GM12878 (cell line): Measurements from ENCODE around the gene E2F2. TPM values are rescaled to one million over a fixed set of nuclear protein-coding genes. Genes with fewer than 3 reads are reported as not detected.
A peak's percentile ranks its signal among the peaks of the same experiment; 100 is the strongest.

ENCODE experiments used
- ATAC-seq: fragments of 200-7000 bp; cut with Tn5 transposase; 3 replicates; pipeline ENCODE4 v1.9.1; 2020; ENCODE audit warnings: mild to moderate bottlenecking, moderate library complexity
- BruUV-seq: library from RNA; stranded (reverse); fragments of 400-500 nt; replicated peaks from 2 replicates; lab custom pipeline; 2021; lab: Mats Ljungman, UMichigan
- CTCF ChIA-PET: fragments of 300-600 bp; sonication (Branson Sonifier 250); formaldehyde crosslinking; extraction: SDS; loops from one replicate; lab custom pipeline; 2021; ENCODE audit warnings: inconsistent platforms; lab: Yijun Ruan, JAX
- POLR2A ChIA-PET: fragments of 350-600 bp; formaldehyde crosslinking; extraction: SDS; loops from one replicate; lab custom pipeline; 2021; ENCODE audit warnings: inconsistent platforms; lab: Charles Lee
- RAD21 ChIA-PET: fragments of 300-600 bp; sonication (Branson Sonifier 250); formaldehyde crosslinking; loops from one replicate; lab custom pipeline; 2023; ENCODE audit warnings: antibody characterized with exemption; ENCODE audit not compliant: unreplicated experiment; lab: Charles Lee
- SMC1A ChIA-PET: fragments of 300-600 bp; sonication (Branson Sonifier 250); formaldehyde crosslinking; loops from one replicate; lab custom pipeline; 2023; ENCODE audit not compliant: unreplicated experiment, uncharacterized antibody; lab: Charles Lee
- DNase-seq: peaks from one replicate; pipeline ENCODE4 v3.0.0-alpha.2; 2011; ENCODE audit warnings: low read depth, low spot score
- FAIRE-seq: peaks from 3 replicates; lab custom pipeline; 2011; peaks lifted over from hg19 to GRCh38; lab: Jason Lieb, UNC
- H2AFZ ChIP-seq: 2 replicates; pipeline ENCODE4 v1.6.0; 2011; ENCODE audit warnings: low read depth, low read length, control low read depth; ENCODE audit not compliant: control insufficient read depth
- H3K27ac ChIP-seq: 2 replicates; pipeline ENCODE4 v1.5.1; 2011; ENCODE audit warnings: control low read depth; ENCODE audit not compliant: control insufficient read depth, insufficient read depth
- H3K27me3 ChIP-seq, 2 experiments: replicated peaks in 1 of 2; 2 replicates each; pipeline versions ENCODE4 v1.6.0 to v1.6.1; 2011; ENCODE audit warnings: low read length in 1 of 2; ENCODE audit not compliant: control insufficient read depth in 2 of 2, insufficient read depth in 2 of 2
- H3K36me3 ChIP-seq, 2 experiments: 2 replicates each; pipeline ENCODE4 v1.5.1; 2011; ENCODE audit warnings: low read length in 1 of 2; ENCODE audit not compliant: control insufficient read depth in 2 of 2, insufficient read depth in 2 of 2
- H3K4me1 ChIP-seq: 2 replicates; pipeline ENCODE4 v1.6.1; 2011; ENCODE audit warnings: mild to moderate bottlenecking, low read length, moderate library complexity, mixed read lengths; ENCODE audit not compliant: control insufficient read depth, insufficient read depth
- H3K4me2 ChIP-seq: 2 replicates; pipeline ENCODE4 v1.6.0; 2011; ENCODE audit warnings: control low read depth; ENCODE audit not compliant: control insufficient read depth, insufficient read depth
- H3K4me3 ChIP-seq: fragments of 200-600 bp; sonication (generic); 2 replicates; pipeline ENCODE4 v1.5.1; 2016
- H3K79me2 ChIP-seq: 2 replicates; pipeline ENCODE4 v1.6.0; 2011; ENCODE audit warnings: low read length; ENCODE audit not compliant: control insufficient read depth, insufficient read depth
- H3K9ac ChIP-seq: 2 replicates; pipeline ENCODE4 v1.8.0; 2011; ENCODE audit warnings: low read length, control low read depth, mixed read lengths; ENCODE audit not compliant: control insufficient read depth, insufficient read depth
- H3K9me3 ChIP-seq: replicated peaks from 3 replicates; pipeline ENCODE4 v1.5.1; 2011; ENCODE audit warnings: mild to moderate bottlenecking, low read length; ENCODE audit not compliant: control insufficient read depth, insufficient read depth
- H4K20me1 ChIP-seq: 2 replicates; pipeline ENCODE4 v1.6.0; 2011; ENCODE audit not compliant: control insufficient read depth, insufficient read depth
- BCL3 ChIP-seq: IDR thresholded peaks from 2 replicates; pipeline ENCODE4 v1.6.1; 2011; ENCODE audit warnings: borderline replicate concordance, low read depth, mild to moderate bottlenecking, moderate library complexity, low read length; ENCODE audit not compliant: insufficient read depth, poor library complexity, severe bottlenecking
- BHLHE40 ChIP-seq, 2 experiments: fragments of 450-650 bp in 1 of 2; IDR thresholded peaks; 2 replicates each; pipeline ENCODE4 v1.6.1; 2011 to 2017; ENCODE audit warnings: low read depth in 2 of 2, borderline replicate concordance in 1 of 2, improper control_type of control experiment in 1 of 2, low read length in 1 of 2, mild to moderate bottlenecking in 1 of 2
- E2F4 ChIP-seq: IDR thresholded peaks from 2 replicates; pipeline ENCODE4 v1.6.1; 2012; ENCODE audit warnings: low read depth, low read length, improper control_type of control experiment
- EED ChIP-seq: sonication (generic); IDR thresholded peaks from 2 replicates; pipeline ENCODE4 v1.6.1; 2016; ENCODE audit warnings: antibody characterized with exemption, low read depth
- ESRRA ChIP-seq: IDR thresholded peaks from 2 replicates; pipeline ENCODE4 v1.6.1; 2012; ENCODE audit warnings: mild to moderate bottlenecking, low read length, improper control_type of control experiment
- IKZF1 ChIP-seq: fragments of 450-650 bp; conservative IDR thresholded peaks from 2 replicates; pipeline ENCODE4 v1.6.1; 2017; ENCODE audit warnings: antibody characterized with exemption, mild to moderate bottlenecking
- IKZF2 ChIP-seq, 2 experiments: fragments of 450-650 bp; IDR thresholded peaks; 2 replicates each; pipeline ENCODE4 v1.6.1; 2017; ENCODE audit warnings: mild to moderate bottlenecking in 2 of 2, moderate library complexity in 2 of 2
- MEF2A ChIP-seq: IDR thresholded peaks from 2 replicates; pipeline ENCODE4 v1.6.1; 2011; ENCODE audit warnings: low read depth, mild to moderate bottlenecking, low read length, moderate library complexity; ENCODE audit not compliant: insufficient read depth
- NFXL1 ChIP-seq: fragments of 450-650 bp; IDR thresholded peaks from 2 replicates; pipeline ENCODE4 v1.6.1; 2017; ENCODE audit warnings: antibody characterized with exemption, mild to moderate bottlenecking, borderline replicate concordance
- NFYA ChIP-seq: IDR thresholded peaks from 2 replicates; pipeline ENCODE4 v1.6.1; 2011; ENCODE audit warnings: low read depth, mild to moderate bottlenecking, low read length, improper control_type of control experiment, borderline replicate concordance
- NKRF ChIP-seq: fragments of 450-650 bp; conservative IDR thresholded peaks from 2 replicates; pipeline ENCODE4 v1.6.1; 2017; ENCODE audit warnings: mild to moderate bottlenecking, moderate library complexity
- PML ChIP-seq: IDR thresholded peaks from 2 replicates; pipeline ENCODE4 v1.6.1; 2012; ENCODE audit warnings: low read length, inconsistent platforms
- POLR2AphosphoS2 ChIP-seq: IDR thresholded peaks from 2 replicates; pipeline ENCODE4 v1.6.1; 2011; ENCODE audit warnings: low read depth, mild to moderate bottlenecking, low read length, improper control_type of control experiment, moderate library complexity
- POLR2AphosphoS5 ChIP-seq: IDR thresholded peaks from 2 replicates; pipeline ENCODE4 v1.6.1; 2011; ENCODE audit warnings: mild to moderate bottlenecking, low read length, inconsistent platforms
- POU2F2 ChIP-seq: IDR thresholded peaks from 3 replicates; pipeline ENCODE4 v1.6.1; 2011; ENCODE audit warnings: low read depth, mild to moderate bottlenecking, low read length, borderline replicate concordance
- RB1 ChIP-seq: fragments of 450-650 bp; formaldehyde crosslinking; IDR thresholded peaks from 2 replicates; pipeline ENCODE4 v1.6.1; 2017; ENCODE audit warnings: mild to moderate bottlenecking, borderline replicate concordance
- SPI1 ChIP-seq: IDR thresholded peaks from 2 replicates; pipeline ENCODE4 v1.6.1; 2011; ENCODE audit warnings: low read depth, mild to moderate bottlenecking, low read length, moderate library complexity, borderline replicate concordance; ENCODE audit not compliant: insufficient read depth
- YY1 ChIP-seq: IDR thresholded peaks from 2 replicates; pipeline ENCODE4 v1.6.1; 2011; ENCODE audit warnings: low read depth, mild to moderate bottlenecking, low read length
- WGBS: methylation state at CpG from one replicate; pipeline ENCODE4 v1.1.6; 2016; ENCODE audit warnings: low lambda C conversion rate; ENCODE audit not compliant: insufficient replicate concordance, insufficient coverage; ENCODE audit errors: missing lambda C conversion rate; 5-methylcytosine and 5-hydroxymethylcytosine counted together
- in situ Hi-C: fragments of 300-500 bp; cut with MboI; formaldehyde crosslinking; loops from 9 replicates; pipeline ENCODE4 v1.14.3; 2018; ENCODE audit warnings: mixed read lengths
- intact Hi-C: fragments of 100-400 bp; cut with micrococcal nuclease; formaldehyde crosslinking; loops from one replicate; pipeline ENCODE4 v1.14.2; 2022; ENCODE audit not compliant: unreplicated experiment
- polyA plus RNA-seq, 11 experiments: library from polyadenylated mRNA; depleted of rRNA in 4 of 11; unstranded in 6 of 11; stranded (reverse) in 5 of 11; fragments of >200 nt; fragmentation: Nextera tagmentation in 4 of 11; fragmentation: Illumina TruSeq in 1 of 11; extraction: Ambion mirVana in 4 of 11; extraction: Trizol in 1 of 11; gene quantifications; 1 replicate in 1 of 11; 2 replicates in 10 of 11; pipeline versions ENCODE4 v1.2.1 to v1.2.3, GENCODE V29; 2011 to 2016; ENCODE audit warnings: inconsistent platforms in 2 of 11, missing spikeins in 2 of 11, low read depth in 1 of 11
- total RNA-seq, 4 experiments: library from RNA; depleted of rRNA in 3 of 4; stranded (reverse); fragments of >200 nt in 3 of 4; fragmentation: Illumina TruSeq in 1 of 4; extraction: Trizol in 1 of 4; gene quantifications; 2 replicates each; pipeline versions ENCODE4 v1.2.1 to v1.2.3, GENCODE V29; 2013 to 2021

Gene E2F2
- total and polyA plus RNA-seq, 10 of the 15 experiments (the other 5 are each of a cell fraction or from before 2014, with no cell fraction given): 3.8 to 27.2 (median 14.6) TPM

GRCh38 chr1:23559136-23559984 is 28.3 kb upstream of the E2F2 start, which contains the start of gene ID3:
Gene ID3 (minus strand): TSS chr1:23559501. CDS start chr1:23559426, 75 bp downstream.
- RAD21 ChIA-PET: interaction anchor here (1.2 to 21.6 kb wide), 9 partner anchors 10 to 77 kb away, joined by 4 to 561 read pairs (median 9); no protein-coding TSS in a partner anchor
- in situ Hi-C loops (no loop called here), intact Hi-C loops (loop anchor here (1.0 to 5.0 kb wide), 3 partner anchors 15 to 41 kb away; no protein-coding TSS in a partner anchor)
- Histone ChIP-seq H4K20me1 (no peaks in the 10 kb centered on the region), H3K4me1 (peaks cover 46% of the 10 kb centered on the region), H2AFZ (peak within 1 kb of the TSS; percentile 12), H3K79me2 (peaks cover 19% of the 10 kb centered on the region), H3K27ac (peak within 1 kb of the TSS; percentile 90), H3K9ac (peak within 1 kb of the TSS; percentile 89), H3K27me3 (no peaks in the 10 kb centered on the region), H3K4me3 (peak within 1 kb of the TSS; percentile 96), H3K36me3 (no peaks in the 10 kb centered on the region), H3K4me2 (peak within 1 kb of the TSS; percentile 92), H3K9me3 (no peaks in the 10 kb centered on the region)
- CTCF ChIA-PET: interaction anchor here (0.7 to 24.4 kb wide), 9 partner anchors 9 to 189 kb away, joined by 3 to 959 read pairs (median 4); no protein-coding TSS in a partner anchor
- POLR2A ChIA-PET: interaction anchor here (0.6 to 9.2 kb wide), 18 partner anchors 9 to 266 kb away, joined by 3 to 206 read pairs (median 5); partner anchors contain the start of genes E2F2 and HMGCL
- DNase-seq: peak; percentile 69
- SMC1A ChIA-PET: interaction anchor here (0.7 to 10.6 kb wide), 17 partner anchors 11 to 78 kb away, joined by 3 to 216 read pairs (median 4); no protein-coding TSS in a partner anchor
- ATAC-seq: peak; percentile 76
- BruUV-seq: TSS peak; percentile 93
- WGBS: under 1% methylated on average over 54 of the region's 57 CpGs
- no peak for FAIRE-seq
- TF ChIP-seq NFYA (no peak), ESRRA (no peak), NKRF (peak; percentile 84), IKZF1 (peak; percentile 57; the same call in 1 of the 2 replicates), EED (no peak), RB1 (peak; percentile 87; the same call in 1 of the 2 replicates), POU2F2 (peak; percentile 94), MEF2A (peak; percentile 43; the same call in 1 of the 2 replicates), YY1 (peak; percentile 49; the same call in 1 of the 2 replicates), IKZF2 (IDR thresholded peaks at IDR 0.05) (peak; percentile 28 to 39; a peak in 3 of 4 replicates), POLR2AphosphoS5 (peak; percentile 98), NFXL1 (no peak), E2F4 (peak; percentile 73), POLR2AphosphoS2 (peak; percentile 95), PML (peak; percentile 99), BCL3 (peak; percentile 54), BHLHE40 (IDR thresholded peaks at IDR 0.05; ENCODE audit: borderline replicate concordance in 1 of 2, low read depth in 2 of 2, low read length in 1 of 2) (peak; percentile 84 to 89), SPI1 (peak; percentile 90)
